SU-DHL-6 (cell line): Measurements from ENCODE around the gene PYHIN1.

Experiments
- H2AFZ ChIP-seq: fragments of 200-600 bp; sonication (generic); 2 replicates; pipeline ENCODE4 v1.6.1; 2014; ENCODE audit warnings: low read depth, mild to moderate bottlenecking, moderate library complexity, mixed read lengths, antibody characterized with exemption, low read length; ENCODE audit not compliant: severe bottlenecking
- H3F3A ChIP-seq: fragments of 200-600 bp; shearing (Covaris generic); 2 replicates; pipeline ENCODE4 v1.6.0; 2016; ENCODE audit warnings: antibody characterized with exemption, mild to moderate bottlenecking; ENCODE audit not compliant: insufficient read depth
- H3K27ac ChIP-seq: fragments of 200-600 bp; sonication (generic); 2 replicates; pipeline ENCODE4 v1.5.1; 2016; ENCODE audit warnings: low read depth, mild to moderate bottlenecking, low read length, moderate library complexity, mixed read lengths
- H3K27me3 ChIP-seq: fragments of 200-600 bp; sonication (generic), shearing (Covaris generic); 2 replicates; pipeline ENCODE4 v1.6.0; 2014; ENCODE audit warnings: mild to moderate bottlenecking, low read length
- H3K36me3 ChIP-seq: fragments of 200-600 bp; sonication (generic); 2 replicates; pipeline ENCODE4 v1.6.1; 2014; ENCODE audit warnings: mild to moderate bottlenecking, low read length, mixed read lengths
- H3K4me2 ChIP-seq: fragments of 300-600, 200-600 bp; shearing (Covaris generic), sonication (generic); 2 replicates; pipeline ENCODE4 v1.6.0; 2014; ENCODE audit warnings: low read length, low read depth, mild to moderate bottlenecking; ENCODE audit not compliant: poor library complexity, severe bottlenecking
- H3K4me3 ChIP-seq: fragments of 200-600 bp; sonication (generic); 2 replicates; pipeline ENCODE4 v1.5.1; 2014; ENCODE audit warnings: antibody characterized with exemption, low read length, mild to moderate bottlenecking, mixed read lengths; ENCODE audit not compliant: insufficient read depth, poor library complexity, severe bottlenecking
- H3K79me2 ChIP-seq: fragments of 200-600 bp; sonication (generic); 2 replicates; pipeline ENCODE4 v1.6.1; 2014; ENCODE audit warnings: mild to moderate bottlenecking, low read length, moderate library complexity; ENCODE audit not compliant: insufficient read depth
- H3K9ac ChIP-seq: fragments of 200-600 bp; sonication (generic); 2 replicates; pipeline ENCODE4 v1.7.0; 2014; ENCODE audit warnings: mild to moderate bottlenecking, low read length
- H3K9me2 ChIP-seq: fragments of 200-600 bp; sonication (generic); replicated peaks from 2 replicates; pipeline ENCODE4 v1.6.1; 2014; ENCODE audit warnings: low read length; ENCODE audit not compliant: insufficient read depth
- H3K9me3 ChIP-seq: fragments of 200-600 bp; sonication (generic); 2 replicates; pipeline ENCODE4 v1.6.1; 2014; ENCODE audit warnings: low read length, mixed read lengths; ENCODE audit not compliant: insufficient read depth
- H4K20me1 ChIP-seq: fragments of 200-600 bp; sonication (generic); 2 replicates; pipeline ENCODE4 v1.6.1; 2014; ENCODE audit warnings: low read depth, mild to moderate bottlenecking, antibody characterized with exemption, low read length, moderate library complexity, mixed read lengths
- EZH2phosphoT487 ChIP-seq: fragments of 200-600 bp; sonication (generic), shearing (Covaris generic); conservative IDR thresholded peaks from 2 replicates; pipeline ENCODE4 v1.6.1; 2018; ENCODE audit warnings: mild to moderate bottlenecking, antibody characterized with exemption, low read length, moderate library complexity, mixed read lengths
- TF ChIP-seq, protein P1 (sequence below): fragments of 200-600 bp; sonication (generic); IDR thresholded peaks from one replicate; pipeline ENCODE4 v1.5.1; 2017; ENCODE audit warnings: antibody characterized with exemption, mild to moderate bottlenecking, low read length, moderate library complexity; ENCODE audit not compliant: insufficient read depth, poor library complexity, severe bottlenecking

Gene PYHIN1

DNA sequence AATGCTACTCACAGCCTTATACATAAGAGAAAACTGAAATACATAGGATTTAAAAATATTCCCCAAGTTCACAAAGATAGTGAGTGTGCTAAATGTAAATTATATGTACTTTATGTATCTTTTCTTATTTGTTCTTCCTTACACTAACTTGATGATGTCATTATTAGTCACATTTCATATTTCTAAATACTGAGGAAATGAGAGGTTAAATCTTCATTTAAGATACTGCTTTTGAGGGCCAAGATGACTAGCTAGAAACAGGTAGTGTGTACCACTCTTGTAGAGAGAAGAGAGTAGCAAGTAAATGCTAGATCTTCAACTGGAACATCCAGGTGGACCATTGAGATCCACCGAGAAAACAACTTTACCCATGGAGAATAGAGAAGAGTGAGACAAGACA lies 29.8 kb downstream of the PYHIN1 start:
- H3K9me2 ChIP-seq = no peaks in the 10 kb centered on the region
- H3K9ac ChIP-seq = no peak overlapping the region
- no peaks in the 10 kb centered on the region for H3F3A ChIP-seq
- no peak overlapping the region for H3K4me3 ChIP-seq
- no peaks in the 10 kb centered on the region for H4K20me1 ChIP-seq
- no peaks in the 10 kb centered on the region for H3K79me2 ChIP-seq
- H3K9me3 ChIP-seq = no peaks in the 10 kb centered on the region
- TF ChIP-seq EZH2phosphoT487 = no peak
- TF ChIP-seq, protein P1, sequence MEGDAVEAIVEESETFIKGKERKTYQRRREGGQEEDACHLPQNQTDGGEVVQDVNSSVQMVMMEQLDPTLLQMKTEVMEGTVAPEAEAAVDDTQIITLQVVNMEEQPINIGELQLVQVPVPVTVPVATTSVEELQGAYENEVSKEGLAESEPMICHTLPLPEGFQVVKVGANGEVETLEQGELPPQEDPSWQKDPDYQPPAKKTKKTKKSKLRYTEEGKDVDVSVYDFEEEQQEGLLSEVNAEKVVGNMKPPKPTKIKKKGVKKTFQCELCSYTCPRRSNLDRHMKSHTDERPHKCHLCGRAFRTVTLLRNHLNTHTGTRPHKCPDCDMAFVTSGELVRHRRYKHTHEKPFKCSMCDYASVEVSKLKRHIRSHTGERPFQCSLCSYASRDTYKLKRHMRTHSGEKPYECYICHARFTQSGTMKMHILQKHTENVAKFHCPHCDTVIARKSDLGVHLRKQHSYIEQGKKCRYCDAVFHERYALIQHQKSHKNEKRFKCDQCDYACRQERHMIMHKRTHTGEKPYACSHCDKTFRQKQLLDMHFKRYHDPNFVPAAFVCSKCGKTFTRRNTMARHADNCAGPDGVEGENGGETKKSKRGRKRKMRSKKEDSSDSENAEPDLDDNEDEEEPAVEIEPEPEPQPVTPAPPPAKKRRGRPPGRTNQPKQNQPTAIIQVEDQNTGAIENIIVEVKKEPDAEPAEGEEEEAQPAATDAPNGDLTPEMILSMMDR = no peak
- H2AFZ ChIP-seq = no peak overlapping the region
- no peak overlapping the region for H3K27ac ChIP-seq
- H3K27me3 ChIP-seq = no peaks in the 10 kb centered on the region
- H3K36me3 ChIP-seq = peaks cover 10% of the 10 kb centered on the region
- no peak overlapping the region for H3K4me2 ChIP-seq

DNA sequence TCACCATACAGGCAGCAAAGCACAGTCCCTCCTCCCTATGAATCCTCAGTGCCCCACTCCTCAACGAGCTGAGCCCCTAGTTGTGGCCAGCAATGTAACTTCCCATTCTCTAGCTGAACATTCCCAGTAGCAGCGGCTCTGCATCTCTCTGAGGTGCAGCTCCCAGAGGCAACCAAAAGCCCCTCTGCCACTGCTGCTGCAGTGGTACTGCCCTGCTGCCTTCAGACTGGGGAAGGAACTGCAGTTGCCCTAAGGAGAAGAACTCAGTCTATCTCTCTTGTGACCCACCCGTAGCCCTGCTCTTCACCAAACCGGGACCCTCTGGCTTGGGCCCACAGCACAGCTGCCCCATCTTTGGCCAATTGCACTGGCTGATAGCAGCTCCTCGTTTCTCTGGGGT lies 31.6 kb downstream of the PYHIN1 start:
- no peak overlapping the region for H2AFZ ChIP-seq
- no peaks in the 10 kb centered on the region for H4K20me1 ChIP-seq
- TF ChIP-seq EZH2phosphoT487 = no peak
- TF ChIP-seq, protein P1 = no peak
- peaks cover 10% of the 10 kb centered on the region for H3K36me3 ChIP-seq
- H3K27me3 ChIP-seq = no peaks in the 10 kb centered on the region
- H3K9me2 ChIP-seq = no peaks in the 10 kb centered on the region
- H3K27ac ChIP-seq = no peak overlapping the region
- no peak overlapping the region for H3K4me2 ChIP-seq
- H3K9ac ChIP-seq = no peak overlapping the region
- H3K4me3 ChIP-seq = no peak overlapping the region
- no peaks in the 10 kb centered on the region for H3K79me2 ChIP-seq
- no peaks in the 10 kb centered on the region for H3F3A ChIP-seq
- H3K9me3 ChIP-seq = no peaks in the 10 kb centered on the region

DNA sequence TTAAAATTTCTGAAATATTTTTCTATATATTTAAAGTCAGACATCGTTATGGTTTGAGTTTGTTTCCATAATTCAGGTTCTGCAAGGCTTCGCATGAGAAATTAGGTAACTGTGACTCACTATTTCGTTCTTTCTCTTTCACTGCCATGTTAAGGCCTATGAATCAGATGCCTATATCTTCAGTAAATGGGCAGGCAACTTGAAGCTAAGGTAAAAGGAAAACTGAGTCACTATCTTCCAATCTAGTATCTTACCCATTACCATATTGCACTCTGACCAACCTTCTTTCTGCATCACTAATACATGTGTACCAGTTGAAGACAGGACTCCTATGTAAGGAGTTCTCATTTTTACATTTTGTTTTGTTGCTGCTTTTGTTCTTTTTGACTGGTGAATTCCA lies 37.8 kb downstream of the PYHIN1 start:
- H2AFZ ChIP-seq = no peak overlapping the region
- no peak overlapping the region for H3K9ac ChIP-seq
- TF ChIP-seq, protein P1 = no peak
- TF ChIP-seq EZH2phosphoT487 = no peak
- no peak overlapping the region for H3K27ac ChIP-seq
- peaks cover under 1% of the 10 kb centered on the region; the same call in 1 of the 2 replicates for H3K36me3 ChIP-seq
- H3K9me3 ChIP-seq = no peaks in the 10 kb centered on the region
- H3K4me3 ChIP-seq = no peak overlapping the region
- no peaks in the 10 kb centered on the region for H4K20me1 ChIP-seq
- H3K4me2 ChIP-seq = no peak overlapping the region
- H3K79me2 ChIP-seq = no peaks in the 10 kb centered on the region
- no peaks in the 10 kb centered on the region for H3K27me3 ChIP-seq
- no peaks in the 10 kb centered on the region for H3K9me2 ChIP-seq
- no peaks in the 10 kb centered on the region for H3F3A ChIP-seq

DNA sequence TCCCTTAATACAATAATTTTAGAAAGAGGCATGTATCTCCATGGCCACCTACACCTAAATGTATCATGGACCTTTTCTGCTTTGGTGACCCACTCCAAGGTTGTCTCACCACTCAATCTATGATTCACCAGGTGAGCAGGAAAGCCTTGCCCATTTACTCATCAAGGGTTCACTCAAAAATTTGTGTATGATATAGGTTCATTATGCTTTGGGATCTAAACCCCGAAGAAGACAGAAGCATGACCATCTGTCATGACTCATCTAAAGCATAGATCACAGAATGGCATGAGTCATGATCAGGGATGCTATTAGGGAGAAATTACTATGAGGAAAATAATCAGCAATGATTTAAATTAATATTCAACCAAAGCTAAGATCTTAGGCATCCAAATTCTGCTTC lies 38.5 kb downstream of the PYHIN1 start:
- no peaks in the 10 kb centered on the region for H3K79me2 ChIP-seq
- no peak overlapping the region for H2AFZ ChIP-seq
- no peak overlapping the region for H3K9ac ChIP-seq
- H3F3A ChIP-seq = no peaks in the 10 kb centered on the region
- H3K36me3 ChIP-seq = 0 out of 2 replicates have a peak, but pooled peaks cover 6% of the 10 kb centered on the region
- no peak overlapping the region for H3K27ac ChIP-seq
- H3K27me3 ChIP-seq = no peaks in the 10 kb centered on the region
- H3K9me3 ChIP-seq = no peaks in the 10 kb centered on the region
- no peaks in the 10 kb centered on the region for H3K9me2 ChIP-seq
- H3K4me2 ChIP-seq = no peak overlapping the region
- H4K20me1 ChIP-seq = no peaks in the 10 kb centered on the region
- TF ChIP-seq, protein P1 = no peak
- TF ChIP-seq EZH2phosphoT487 = no peak
- no peak overlapping the region for H3K4me3 ChIP-seq
